Measurements from ENCODE around the gene CDX2. TPM values are rescaled to one million over a fixed set of nuclear protein-coding genes. Genes with fewer than 3 reads are reported as not detected.

The CDX2 gene
- polyA plus RNA-seq (2012; ENCODE audit: insufficient read length, low read depth), result not detected

- TF ChIP-seq REST (IDR thresholded peaks at IDR 0.05; ENCODE audit: insufficient read depth in 1 of 2, low read depth in 2 of 2, low read length in 2 of 2), result no peak
- TF ChIP-seq POLR2AphosphoS5 (IDR thresholded peaks at IDR 0.05; ENCODE audit: low read depth, low read length), result no peak
- TF ChIP-seq SIN3A (IDR thresholded peaks at IDR 0.05; ENCODE audit: borderline replicate concordance, insufficient read depth, low read length), result no peak
Measured at GRCh38 chr13:27969082-27969865, at the start of gene CDX2. Gene CDX2, minus strand, starts transcription at chr13:27969315. Its CDS starts 309 bp downstream, at chr13:27969006.

GRCh38 chr13:28014301-28014700 lies 45.2 kb upstream of the CDX2 start:
- no peak for TF ChIP-seq TAF1 (IDR thresholded peaks at IDR 0.05; ENCODE audit: borderline replicate concordance, insufficient read depth, low read length)
- TF ChIP-seq POLR2AphosphoS5 (IDR thresholded peaks at IDR 0.05; ENCODE audit: low read depth, low read length), result no peak
- TF ChIP-seq REST (IDR thresholded peaks at IDR 0.05; ENCODE audit: insufficient read depth in 1 of 2, low read depth in 2 of 2, low read length in 2 of 2), result no peak
- TF ChIP-seq FOXP2 (optimal IDR thresholded peaks at IDR 0.05; ENCODE audit: borderline replicate concordance, extremely low read depth, extremely low read length, insufficient read depth), result no peak
- no peak for TF ChIP-seq SIN3A (IDR thresholded peaks at IDR 0.05; ENCODE audit: borderline replicate concordance, insufficient read depth, low read length)

- TF ChIP-seq REST (IDR thresholded peaks at IDR 0.05; ENCODE audit: insufficient read depth in 1 of 2, low read depth in 2 of 2, low read length in 2 of 2), result no peak
- no peak for TF ChIP-seq SIN3A (IDR thresholded peaks at IDR 0.05; ENCODE audit: borderline replicate concordance, insufficient read depth, low read length)
- TF ChIP-seq FOXP2 (optimal IDR thresholded peaks at IDR 0.05; ENCODE audit: borderline replicate concordance, extremely low read depth, extremely low read length, insufficient read depth), result no peak
- no peak for TF ChIP-seq POLR2AphosphoS5 (IDR thresholded peaks at IDR 0.05; ENCODE audit: low read depth, low read length)
- TF ChIP-seq TAF1 (IDR thresholded peaks at IDR 0.05; ENCODE audit: borderline replicate concordance, insufficient read depth, low read length), result no peak
Measured at GRCh38 chr13:28013482-28013881, 44.4 kb upstream of the CDX2 start.

GRCh38 chr13:28012896-28013295 lies 43.8 kb upstream of the CDX2 start:
- TF ChIP-seq SIN3A (IDR thresholded peaks at IDR 0.05; ENCODE audit: borderline replicate concordance, insufficient read depth, low read length) (no peak), POLR2AphosphoS5 (IDR thresholded peaks at IDR 0.05; ENCODE audit: low read depth, low read length) (no peak), FOXP2 (optimal IDR thresholded peaks at IDR 0.05; ENCODE audit: borderline replicate concordance, extremely low read depth, extremely low read length, insufficient read depth) (no peak)

GRCh38 chr13:28012383-28012782 lies 43.3 kb upstream of the CDX2 start:
- TF ChIP-seq POLR2AphosphoS5 (IDR thresholded peaks at IDR 0.05; ENCODE audit: low read depth, low read length) (no peak), FOXP2 (optimal IDR thresholded peaks at IDR 0.05; ENCODE audit: borderline replicate concordance, extremely low read depth, extremely low read length, insufficient read depth) (no peak), TAF1 (IDR thresholded peaks at IDR 0.05; ENCODE audit: borderline replicate concordance, insufficient read depth, low read length) (no peak)

GRCh38 chr13:28010046-28010445 lies 40.9 kb upstream of the CDX2 start:
- no peak for TF ChIP-seq REST (IDR thresholded peaks at IDR 0.05; ENCODE audit: insufficient read depth in 1 of 2, low read depth in 2 of 2, low read length in 2 of 2)
- TF ChIP-seq FOXP2 (optimal IDR thresholded peaks at IDR 0.05; ENCODE audit: borderline replicate concordance, extremely low read depth, extremely low read length, insufficient read depth), result no peak
- no peak for TF ChIP-seq SIN3A (IDR thresholded peaks at IDR 0.05; ENCODE audit: borderline replicate concordance, insufficient read depth, low read length)
- no peak for TF ChIP-seq POLR2AphosphoS5 (IDR thresholded peaks at IDR 0.05; ENCODE audit: low read depth, low read length)
- TF ChIP-seq TAF1 (IDR thresholded peaks at IDR 0.05; ENCODE audit: borderline replicate concordance, insufficient read depth, low read length), result no peak

Data from PFSK-1 (cell line).